ENCODE data around the gene OPCML. TPM values are rescaled to one million over a fixed set of nuclear protein-coding genes. Genes with fewer than 3 reads are reported as not detected.

The OPCML gene
- total RNA-seq, 1 experiment from 2014 or later, result not detected

DNA sequence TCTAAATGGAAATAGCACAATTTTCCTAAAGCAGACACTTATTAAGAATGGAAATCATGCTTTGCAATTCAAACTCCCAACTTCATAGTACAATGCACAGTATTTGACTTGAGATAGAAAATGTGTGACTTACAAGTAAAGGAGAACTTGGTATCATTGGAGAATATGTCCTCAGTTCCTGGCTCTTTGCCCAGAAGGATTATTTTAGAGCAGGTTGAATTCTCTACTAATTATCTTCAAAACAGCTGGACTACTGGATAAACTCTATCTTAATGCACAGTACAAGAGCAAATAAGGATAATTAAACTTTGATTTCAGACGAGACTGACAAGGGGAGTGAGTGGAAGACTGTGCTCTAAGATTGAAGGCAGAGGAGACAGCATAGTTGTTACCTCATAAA, 839.4 kb downstream of the OPCML start:
- ChIA-PET POLR2A (no interaction called here), CTCF (no interaction called here)
- DNase-seq, result no peak
- H3K27me3 Mint-ChIP-seq (ENCODE audit: insufficient read depth, unreplicated experiment), result peaks cover 15% of the 10 kb centered on the region
- BruUV-seq (replicated peaks), result no TSS peak
- no peaks in the 10 kb centered on the region for H3K4me1 Mint-ChIP-seq (ENCODE audit: low read depth, unreplicated experiment)
- H3K4me1 ChIP-seq, result no peaks in the 10 kb centered on the region
- TF ChIP-seq, protein P1, sequence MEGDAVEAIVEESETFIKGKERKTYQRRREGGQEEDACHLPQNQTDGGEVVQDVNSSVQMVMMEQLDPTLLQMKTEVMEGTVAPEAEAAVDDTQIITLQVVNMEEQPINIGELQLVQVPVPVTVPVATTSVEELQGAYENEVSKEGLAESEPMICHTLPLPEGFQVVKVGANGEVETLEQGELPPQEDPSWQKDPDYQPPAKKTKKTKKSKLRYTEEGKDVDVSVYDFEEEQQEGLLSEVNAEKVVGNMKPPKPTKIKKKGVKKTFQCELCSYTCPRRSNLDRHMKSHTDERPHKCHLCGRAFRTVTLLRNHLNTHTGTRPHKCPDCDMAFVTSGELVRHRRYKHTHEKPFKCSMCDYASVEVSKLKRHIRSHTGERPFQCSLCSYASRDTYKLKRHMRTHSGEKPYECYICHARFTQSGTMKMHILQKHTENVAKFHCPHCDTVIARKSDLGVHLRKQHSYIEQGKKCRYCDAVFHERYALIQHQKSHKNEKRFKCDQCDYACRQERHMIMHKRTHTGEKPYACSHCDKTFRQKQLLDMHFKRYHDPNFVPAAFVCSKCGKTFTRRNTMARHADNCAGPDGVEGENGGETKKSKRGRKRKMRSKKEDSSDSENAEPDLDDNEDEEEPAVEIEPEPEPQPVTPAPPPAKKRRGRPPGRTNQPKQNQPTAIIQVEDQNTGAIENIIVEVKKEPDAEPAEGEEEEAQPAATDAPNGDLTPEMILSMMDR (IDR thresholded peaks at IDR 0.05; ENCODE audit: insufficient read depth in 1 of 2, low read depth in 1 of 2, low read length in 1 of 2, severe bottlenecking in 1 of 2, unreplicated experiment in 1 of 2), result no peak
- H3K4me3 Mint-ChIP-seq (ENCODE audit: unreplicated experiment), result no peak overlapping the region
- no peaks in the 10 kb centered on the region for H3K36me3 Mint-ChIP-seq (ENCODE audit: insufficient read depth, unreplicated experiment)
- H3K27ac Mint-ChIP-seq (ENCODE audit: unreplicated experiment), result no peak overlapping the region
- H3K36me3 ChIP-seq (ENCODE audit: control insufficient read depth, insufficient read depth, low read length), result no peaks in the 10 kb centered on the region
- no peaks in the 10 kb centered on the region for H3K27me3 ChIP-seq (replicated peaks; ENCODE audit: control insufficient read depth, insufficient read depth, low read length)
- H3K9me3 Mint-ChIP-seq (ENCODE audit: unreplicated experiment), result no peaks in the 10 kb centered on the region
- intact Hi-C loops (cut with micrococcal nuclease; ENCODE audit: unreplicated experiment), result no loop called here
- 0 out of 2 replicates have a peak, but pooled peaks cover 3% of the 10 kb centered on the region for H3K9me3 ChIP-seq
- H3K4me3 ChIP-seq (ENCODE audit: low read depth, low read length), result no peak overlapping the region

DNA sequence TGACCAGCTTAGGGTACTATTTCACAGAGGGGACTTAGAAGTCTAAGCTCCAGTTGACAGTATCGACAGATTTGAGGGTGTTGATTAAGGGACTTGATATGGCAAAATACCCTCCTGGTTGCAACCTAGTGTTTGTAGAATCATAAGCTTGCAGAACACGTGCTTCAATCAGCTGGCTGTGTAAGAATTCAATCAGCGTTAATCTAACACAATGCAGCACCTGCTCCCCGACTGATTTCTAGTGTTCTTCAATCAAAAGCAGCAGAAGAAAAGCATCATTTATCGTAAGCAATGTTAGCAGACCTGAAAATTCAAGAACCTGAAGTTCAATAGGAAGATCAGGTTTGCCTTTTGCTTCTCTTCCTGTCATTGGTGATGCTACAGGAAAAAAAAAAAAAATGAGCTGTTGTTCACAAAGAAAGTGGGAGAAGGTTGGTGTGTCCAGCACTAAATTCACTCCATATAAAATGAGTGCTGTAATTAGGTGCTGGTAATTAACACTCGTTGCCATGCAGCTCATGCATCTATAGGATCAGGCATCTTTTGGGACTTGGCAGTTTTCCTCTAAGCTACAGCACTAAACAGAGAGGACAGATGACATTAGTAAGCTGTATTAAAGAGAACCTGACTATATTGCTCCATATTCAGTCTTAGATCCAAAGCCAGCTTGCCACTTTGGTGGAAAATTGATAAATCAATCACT, 840.3 kb downstream of the OPCML start:
- DNase-seq, result no peak
- Mint-ChIP-seq H3K36me3 (ENCODE audit: insufficient read depth, unreplicated experiment) (no peaks in the 10 kb centered on the region), H3K27ac (ENCODE audit: unreplicated experiment) (no peak overlapping the region), H3K4me1 (ENCODE audit: low read depth, unreplicated experiment) (no peaks in the 10 kb centered on the region), H3K9me3 (ENCODE audit: unreplicated experiment) (no peaks in the 10 kb centered on the region), H3K27me3 (ENCODE audit: insufficient read depth, unreplicated experiment) (peaks cover 15% of the 10 kb centered on the region), H3K4me3 (ENCODE audit: unreplicated experiment) (no peak overlapping the region)
- Histone ChIP-seq H3K4me1 (no peaks in the 10 kb centered on the region), H3K9me3 (0 out of 2 replicates have a peak, but pooled peaks cover 3% of the 10 kb centered on the region), H3K36me3 (ENCODE audit: control insufficient read depth, insufficient read depth, low read length) (no peaks in the 10 kb centered on the region), H3K4me3 (ENCODE audit: low read depth, low read length) (no peak overlapping the region), H3K27me3 (replicated peaks; ENCODE audit: control insufficient read depth, insufficient read depth, low read length) (no peaks in the 10 kb centered on the region)
- ChIA-PET CTCF (no interaction called here), POLR2A (no interaction called here)
- TF ChIP-seq, protein P1 (IDR thresholded peaks at IDR 0.05; ENCODE audit: insufficient read depth in 1 of 2, low read depth in 1 of 2, low read length in 1 of 2, severe bottlenecking in 1 of 2, unreplicated experiment in 1 of 2), result no peak
- intact Hi-C loops (cut with micrococcal nuclease; ENCODE audit: unreplicated experiment), result no loop called here
- no TSS peak for BruUV-seq (replicated peaks)

DNA sequence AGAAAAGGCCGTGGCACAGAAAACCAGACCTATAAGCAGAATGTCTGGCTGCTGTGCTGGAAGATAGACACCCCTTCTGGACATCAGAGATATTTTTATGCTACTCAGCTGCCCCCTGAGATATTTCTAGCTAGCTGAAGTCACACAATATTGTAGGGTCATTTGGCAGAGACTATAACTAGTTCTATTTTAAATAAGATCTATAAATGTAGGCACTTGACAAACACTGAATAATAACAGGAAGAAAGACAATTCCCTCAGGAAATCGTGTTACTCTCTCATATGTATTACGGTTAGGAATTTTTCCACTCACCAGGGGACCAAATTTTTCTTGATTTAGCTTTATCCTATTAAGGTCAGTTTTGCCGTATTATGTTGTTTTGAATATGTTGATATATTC, 845.4 kb downstream of the OPCML start:
- H3K27me3 ChIP-seq (replicated peaks; ENCODE audit: control insufficient read depth, insufficient read depth, low read length), result no peaks in the 10 kb centered on the region
- no TSS peak for BruUV-seq (replicated peaks)
- Mint-ChIP-seq H3K4me1 (ENCODE audit: low read depth, unreplicated experiment) (no peaks in the 10 kb centered on the region), H3K27me3 (ENCODE audit: insufficient read depth, unreplicated experiment) (peaks cover 5% of the 10 kb centered on the region), H3K4me3 (ENCODE audit: unreplicated experiment) (no peak overlapping the region), H3K27ac (ENCODE audit: unreplicated experiment) (no peak overlapping the region), H3K9me3 (ENCODE audit: unreplicated experiment) (no peaks in the 10 kb centered on the region), H3K36me3 (ENCODE audit: insufficient read depth, unreplicated experiment) (no peaks in the 10 kb centered on the region)
- H3K9me3 ChIP-seq, result no peaks in the 10 kb centered on the region
- H3K36me3 ChIP-seq (ENCODE audit: control insufficient read depth, insufficient read depth, low read length), result no peaks in the 10 kb centered on the region
- no peak for DNase-seq
- no peaks in the 10 kb centered on the region for H3K4me1 ChIP-seq
- TF ChIP-seq, protein P1 (IDR thresholded peaks at IDR 0.05; ENCODE audit: insufficient read depth in 1 of 2, low read depth in 1 of 2, low read length in 1 of 2, severe bottlenecking in 1 of 2, unreplicated experiment in 1 of 2), result no peak
- ChIA-PET CTCF (no interaction called here), POLR2A (no interaction called here)
- no peak overlapping the region for H3K4me3 ChIP-seq (ENCODE audit: low read depth, low read length)
- intact Hi-C loops (cut with micrococcal nuclease; ENCODE audit: unreplicated experiment), result no loop called here
